Ovary (tissue), 9 donors: ENCODE measurements around the gene FAM83B. TPM values are rescaled to one million over a fixed set of nuclear protein-coding genes. Genes with fewer than 3 reads are reported as not detected.
"Not testable (repeated sequence)": the region's sequence is repeated elsewhere in the genome, so short reads cannot be mapped to it uniquely, and the experiment has no call there.

Experiments
- DNase-seq, 5 donors: peaks; one replicate each; pipeline ENCODE4 v3.0.0-alpha.2; 2019 to 2020
- H3K27ac ChIP-seq, 2 donors: fragments of 200-600 bp; one replicate each; pipeline versions ENCODE4 v1.5.1 to v1.8.0; 2019 to 2022
- H3K27me3 ChIP-seq: fragments of 200-600 bp; one replicate; pipeline ENCODE4 v1.8.0; 2022
- H3K36me3 ChIP-seq: fragments of 200-600 bp; sonication (generic); one replicate; pipeline ENCODE4 v1.5.1; 2019
- H3K4me1 ChIP-seq: one replicate; pipeline ENCODE4 v1.8.1; 2013; ENCODE audit warnings: mild to moderate bottlenecking, moderate library complexity; ENCODE audit not compliant: insufficient read depth
- H3K4me3 ChIP-seq: fragments of 200-600 bp; sonication (generic); one replicate; pipeline ENCODE4 v1.5.1; 2017
- H3K9me3 ChIP-seq, 2 donors: fragments of 200-600 bp in 1 of 2; sonication (generic) in 1 of 2; one replicate each; pipeline versions ENCODE4 v1.5.1 to v1.8.1; 2013 to 2019; ENCODE audit warnings: mild to moderate bottlenecking in 1 of 2, moderate library complexity in 1 of 2
- EP300 ChIP-seq: sonication (generic); formaldehyde crosslinking; IDR thresholded peaks from one replicate; pipeline ENCODE4 v1.6.1; 2017; ENCODE audit warnings: antibody characterized with exemption
- POLR2A ChIP-seq: fragments of 450-650 bp; IDR thresholded peaks from one replicate; pipeline ENCODE4 v1.6.1; 2017; ENCODE audit warnings: antibody characterized with exemption, mild to moderate bottlenecking, moderate library complexity
- WGBS, 3 donors: extraction: QIAGEN DNeasy Blood & Tissue Kit in 1 of 3; methylation state at CpG; one replicate each; pipeline versions ENCODE4 v1.1.5 to v1.1.7; 2013 to 2017; 5-methylcytosine and 5-hydroxymethylcytosine counted together
- intact Hi-C, 4 donors: fragments of 100-400 bp; cut with DNase I; formaldehyde crosslinking; loops; one replicate each; pipeline versions ENCODE4 v1.11.0 to v1.15.1; 2022 to 2023
- polyA plus RNA-seq, 2 donors: library from polyadenylated mRNA; stranded (reverse); fragments of 200-250 nt in 1 of 2; fragments of 350-450 nt in 1 of 2; fragmentation: Illumina TruSeq in 1 of 2; extraction: RNeasy Lipid Tissue Mini Kit (QIAGEN cat#74804) in 1 of 2; gene quantifications; one replicate each; pipeline ENCODE4 v1.2.3, GENCODE V29; 2013 to 2014
- total RNA-seq, 7 donors: library from RNA; depleted of rRNA in 2 of 7; stranded (reverse); fragments of >200 nt in 2 of 7; fragmentation: NEBNext Ultra II Directional in 3 of 7; extraction: Animal tissue kit (Norgen Biotek cat#: 25700) in 3 of 7; gene quantifications; one replicate each; pipeline versions ENCODE4 v1.1.0 to v1.2.4, GENCODE V29; 2016 to 2023
- TF ChIP-seq, protein P1 (sequence below), 3 donors: fragments of 450-650 bp in 2 of 3; fragments of 200-600 bp in 1 of 3; IDR thresholded peaks; one replicate each; pipeline versions ENCODE4 v1.5.1 to v1.8.0; 2016 to 2022; ENCODE audit warnings: antibody characterized with exemption in 3 of 3, mild to moderate bottlenecking in 1 of 3
- donor health status: DM: no; HTN: no; CAD: no; lungs with moderate emphysema.
- donor health status: DM: no; HTN: no; CAD: no.
- donor health status: Bipolar disorder and iron deficiency.
- donor health status: DM: yes; HTN: yes; CAD: no.
- donor health status: DM: no; HTN: no; CAD: no.
- donor health status: DM: yes; HTN: yes; CAD: no.

Gene FAM83B
- total and polyA plus RNA-seq, 9 donors = 0.10 to 4.3 (median 0.46) TPM; not detected in 4

- no peak for DNase-seq
- Histone ChIP-seq H3K36me3 (no peaks in the 10 kb centered on the region), H3K4me3 (no peak overlapping the region), H3K9me3 (no peaks in the 10 kb centered on the region), H3K27me3 (no peaks in the 10 kb centered on the region), H3K27ac (no peak overlapping the region), H3K4me1 (no peaks in the 10 kb centered on the region)
- TF ChIP-seq EP300 (no peak), POLR2A (no peak)
- TF ChIP-seq, protein P1, sequence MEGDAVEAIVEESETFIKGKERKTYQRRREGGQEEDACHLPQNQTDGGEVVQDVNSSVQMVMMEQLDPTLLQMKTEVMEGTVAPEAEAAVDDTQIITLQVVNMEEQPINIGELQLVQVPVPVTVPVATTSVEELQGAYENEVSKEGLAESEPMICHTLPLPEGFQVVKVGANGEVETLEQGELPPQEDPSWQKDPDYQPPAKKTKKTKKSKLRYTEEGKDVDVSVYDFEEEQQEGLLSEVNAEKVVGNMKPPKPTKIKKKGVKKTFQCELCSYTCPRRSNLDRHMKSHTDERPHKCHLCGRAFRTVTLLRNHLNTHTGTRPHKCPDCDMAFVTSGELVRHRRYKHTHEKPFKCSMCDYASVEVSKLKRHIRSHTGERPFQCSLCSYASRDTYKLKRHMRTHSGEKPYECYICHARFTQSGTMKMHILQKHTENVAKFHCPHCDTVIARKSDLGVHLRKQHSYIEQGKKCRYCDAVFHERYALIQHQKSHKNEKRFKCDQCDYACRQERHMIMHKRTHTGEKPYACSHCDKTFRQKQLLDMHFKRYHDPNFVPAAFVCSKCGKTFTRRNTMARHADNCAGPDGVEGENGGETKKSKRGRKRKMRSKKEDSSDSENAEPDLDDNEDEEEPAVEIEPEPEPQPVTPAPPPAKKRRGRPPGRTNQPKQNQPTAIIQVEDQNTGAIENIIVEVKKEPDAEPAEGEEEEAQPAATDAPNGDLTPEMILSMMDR (IDR thresholded peaks at IDR 0.05) = no peak
- WGBS, 3 donors = 89 to 90% (median 90%) methylated on average over 5 of the region's 5 CpGs
- intact Hi-C loops = no loop called here
Observed at GRCh38 chr6:54877713-54878317, 31.2 kb downstream of the FAM83B start.

GRCh38 chr6:54878718-54879117 is 32.1 kb downstream of the FAM83B start:
- H3K36me3 ChIP-seq = no peaks in the 10 kb centered on the region
- no peak for DNase-seq
- intact Hi-C loops = no loop called here
- no peaks in the 10 kb centered on the region for H3K4me1 ChIP-seq
- H3K4me3 ChIP-seq = no peak overlapping the region
- 76 to 87% (median 84%) methylated on average over 2 of the region's 2 CpGs for WGBS, 3 donors
- TF ChIP-seq EP300 (no peak), POLR2A (no peak)
- TF ChIP-seq, protein P1 (IDR thresholded peaks at IDR 0.05) = no peak
- no peaks in the 10 kb centered on the region for H3K9me3 ChIP-seq
- no peaks in the 10 kb centered on the region for H3K27me3 ChIP-seq
- no peak overlapping the region for H3K27ac ChIP-seq

GRCh38 chr6:54879188-54879985 is 32.8 kb downstream of the FAM83B start:
- Histone ChIP-seq H3K27ac (no peak overlapping the region), H3K4me1 (no peaks in the 10 kb centered on the region), H3K27me3 (no peaks in the 10 kb centered on the region), H3K9me3 (no peaks in the 10 kb centered on the region), H3K36me3 (no peaks in the 10 kb centered on the region), H3K4me3 (no peak overlapping the region)
- no peak for DNase-seq
- WGBS, 3 donors = 65 to 75% (median 68%) methylated on average over 8 of the region's 8 CpGs
- TF ChIP-seq, protein P1 (IDR thresholded peaks at IDR 0.05) = no peak
- TF ChIP-seq EP300 = no peak
- TF ChIP-seq POLR2A = no peak
- intact Hi-C loops = no loop called here

- no peaks in the 10 kb centered on the region for H3K36me3 ChIP-seq
- TF ChIP-seq EP300 (no peak), POLR2A (no peak)
- TF ChIP-seq, protein P1 (IDR thresholded peaks at IDR 0.05) = no peak
- no peak overlapping the region for H3K4me3 ChIP-seq
- no peaks in the 10 kb centered on the region for H3K27me3 ChIP-seq
- no peaks in the 10 kb centered on the region for H3K9me3 ChIP-seq
- intact Hi-C loops = no loop called here
- H3K4me1 ChIP-seq = no peaks in the 10 kb centered on the region
- DNase-seq = no peak
- 38 to 51% (median 48%) methylated on average over 1 of the region's 1 CpG for WGBS, 3 donors
- no peak overlapping the region for H3K27ac ChIP-seq
Observed at GRCh38 chr6:54881067-54881730, 34.6 kb downstream of the FAM83B start.

DNA sequence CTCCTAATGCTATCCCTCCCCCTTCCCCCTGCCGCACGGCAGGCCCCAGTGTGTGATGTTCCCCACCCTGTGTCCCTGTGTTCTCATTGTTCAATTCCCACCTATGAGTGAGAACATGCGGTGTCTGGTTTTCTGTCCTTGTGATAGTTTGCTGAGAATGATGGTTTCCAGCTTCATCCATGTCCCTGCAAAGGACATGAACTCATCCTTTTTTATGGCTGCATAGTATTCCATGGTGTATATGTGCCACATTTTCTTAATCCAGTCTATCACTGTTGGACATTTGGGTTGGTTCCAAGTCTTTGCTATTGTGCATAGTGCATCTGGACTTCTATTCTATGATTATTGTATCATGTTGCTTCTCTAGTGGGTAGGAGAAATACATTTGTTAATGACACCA is 35.3 kb downstream of the FAM83B start:
- WGBS, 3 donors = 95 to 98% (median 98%) methylated on average over 3 of the region's 3 CpGs
- H3K4me1 ChIP-seq, intact Hi-C loops: not testable (repeated sequence)

More for the DNA sequence above, 35.3 kb downstream of the FAM83B start:
- not testable (repeated sequence) for H3K4me3 ChIP-seq, H3K9me3 ChIP-seq, H3K27me3 ChIP-seq, H3K36me3 ChIP-seq, DNase-seq, H3K27ac ChIP-seq
